WTC11 (cell line): Measurements from ENCODE around the gene BLCAP. TPM values are rescaled to one million over a fixed set of nuclear protein-coding genes. Genes with fewer than 3 reads are reported as not detected.
A peak's percentile ranks its signal among the peaks of the same experiment; 100 is the strongest.
"Not testable (repeated sequence)": the region's sequence is repeated elsewhere in the genome, so short reads cannot be mapped to it uniquely, and the experiment has no call there.

Source experiments
- ATAC-seq: fragments of 200-7000 bp; cut with Tn5 transposase; 2 replicates; pipeline ENCODE4 v1.10.0; 2021; ENCODE audit warnings: mild to moderate bottlenecking, moderate library complexity
- CTCF ChIA-PET: fragments of 300-600 bp; sonication (Branson Sonifier 250); formaldehyde crosslinking; loops from one replicate; lab custom pipeline; 2021; ENCODE audit warnings: antibody characterized with exemption; lab: Charles Lee
- POLR2A ChIA-PET: fragments of 350-600 bp; sonication (Branson Sonifier 250); formaldehyde crosslinking; loops from one replicate; lab custom pipeline; 2021; ENCODE audit warnings: antibody characterized with exemption; lab: Charles Lee
- DNase-seq: peaks from one replicate; pipeline ENCODE4 v3.0.0; 2021; ENCODE audit warnings: low spot score
- H3K27ac Mint-ChIP-seq: 2 replicates; pipeline ENCODE4 v1.8.0; 2021; ENCODE audit warnings: mixed read lengths
- H3K27me3 Mint-ChIP-seq: 2 replicates; pipeline ENCODE4 v1.8.0; 2021; ENCODE audit warnings: low read depth, mild to moderate bottlenecking, moderate library complexity, mixed read lengths
- H3K36me3 Mint-ChIP-seq: 2 replicates; pipeline ENCODE4 v1.8.0; 2021; ENCODE audit warnings: mixed read lengths
- H3K4me1 Mint-ChIP-seq: 2 replicates; pipeline ENCODE4 v1.8.0; 2022; ENCODE audit warnings: mixed read lengths
- H3K4me3 Mint-ChIP-seq: 2 replicates; pipeline ENCODE4 v1.8.0; 2021; ENCODE audit warnings: mild to moderate bottlenecking, moderate library complexity, mixed read lengths
- H3K9me3 Mint-ChIP-seq: 2 replicates; pipeline ENCODE4 v1.8.0; 2021; ENCODE audit warnings: mixed read lengths
- CBFB ChIP-seq: sonication (generic); formaldehyde crosslinking; IDR thresholded peaks from 2 replicates; pipeline ENCODE4 v1.8.1; 2022; ENCODE audit warnings: mild to moderate bottlenecking, low read depth, missing genetic modification reagents
- CREM ChIP-seq: sonication (generic); formaldehyde crosslinking; IDR thresholded peaks from 2 replicates; pipeline ENCODE4 v1.8.1; 2022; ENCODE audit warnings: mild to moderate bottlenecking, missing genetic modification reagents, moderate library complexity
- ELF4 ChIP-seq: sonication (generic); formaldehyde crosslinking; IDR thresholded peaks from 2 replicates; pipeline ENCODE4 v1.8.1; 2022; ENCODE audit warnings: low read depth, mild to moderate bottlenecking, moderate library complexity, missing genetic modification reagents
- GABPB1 ChIP-seq: sonication (generic); formaldehyde crosslinking; IDR thresholded peaks from 2 replicates; pipeline ENCODE4 v1.8.1; 2023; ENCODE audit warnings: mild to moderate bottlenecking, missing genetic modification reagents
- GTF2I ChIP-seq: fragments of 250-450 bp; sonication (Bioruptor Pico); conservative IDR thresholded peaks from 2 replicates; pipeline ENCODE4 v1.4.0; 2021; ENCODE audit warnings: mild to moderate bottlenecking
- HMGA2 ChIP-seq: fragments of 250-450 bp; sonication (Bioruptor Pico); IDR thresholded peaks from 2 replicates; pipeline ENCODE4 v1.4.0; 2021; ENCODE audit warnings: mild to moderate bottlenecking, moderate library complexity
- JAZF1 ChIP-seq: fragments of 250-450 bp; sonication (Bioruptor Pico); IDR thresholded peaks from 2 replicates; pipeline ENCODE4 v1.9.0; 2021; ENCODE audit warnings: moderate library complexity, mild to moderate bottlenecking, inconsistent platforms
- MYBL2 ChIP-seq: sonication (generic); formaldehyde crosslinking; IDR thresholded peaks from 2 replicates; pipeline ENCODE4 v1.8.1; 2023; ENCODE audit warnings: mild to moderate bottlenecking, moderate library complexity, missing genetic modification reagents
- NFYB ChIP-seq: sonication (generic); formaldehyde crosslinking; conservative IDR thresholded peaks from 2 replicates; pipeline ENCODE4 v1.8.0; 2022; ENCODE audit warnings: low read depth, missing genetic modification reagents
- OVOL2 ChIP-seq: fragments of 250-450 bp; sonication (Bioruptor Pico); IDR thresholded peaks from 2 replicates; pipeline ENCODE4 v1.9.0; 2021; ENCODE audit warnings: mild to moderate bottlenecking, borderline replicate concordance
- SOX15 ChIP-seq: fragments of 250-450 bp; sonication (Bioruptor Pico); IDR thresholded peaks from 2 replicates; pipeline ENCODE4 v1.9.0; 2021; ENCODE audit warnings: mild to moderate bottlenecking
- SP1 ChIP-seq: sonication (generic); formaldehyde crosslinking; conservative IDR thresholded peaks from 2 replicates; pipeline ENCODE4 v1.8.1; 2022; ENCODE audit warnings: missing genetic modification reagents
- ZNF121 ChIP-seq: sonication (generic); formaldehyde crosslinking; IDR thresholded peaks from 2 replicates; pipeline ENCODE4 v1.8.0; 2023; ENCODE audit warnings: missing genetic modification reagents
- ZNF232 ChIP-seq: sonication (generic); formaldehyde crosslinking; IDR thresholded peaks from 2 replicates; pipeline ENCODE4 v1.8.0; 2022; ENCODE audit warnings: mild to moderate bottlenecking, missing genetic modification reagents
- total RNA-seq: library from RNA; stranded (reverse); gene quantifications from 3 replicates; pipeline ENCODE4 v1.2.3, GENCODE V29; 2021
- TF ChIP-seq, protein P1 (sequence below): sonication (generic); formaldehyde crosslinking; IDR thresholded peaks from 2 replicates; pipeline ENCODE4 v1.8.1; 2023; ENCODE audit warnings: mild to moderate bottlenecking, moderate library complexity, missing genetic modification reagents
- TF ChIP-seq, protein P2 (sequence below): sonication (generic); formaldehyde crosslinking; IDR thresholded peaks from 2 replicates; pipeline ENCODE4 v1.8.0; 2023; ENCODE audit warnings: missing genetic modification reagents
- TF ChIP-seq, protein P3 (sequence below): sonication (generic); formaldehyde crosslinking; IDR thresholded peaks from 2 replicates; pipeline ENCODE4 v1.8.1; 2022; ENCODE audit warnings: missing genetic modification reagents, borderline replicate concordance
- TF ChIP-seq, protein P4 (sequence below): fragments of 250-450 bp; sonication (Bioruptor Pico); IDR thresholded peaks from 2 replicates; pipeline ENCODE4 v1.9.0; 2021; ENCODE audit warnings: mild to moderate bottlenecking

BLCAP gene
- total RNA-seq, 1 experiment from 2014 or later = 85.6 TPM

DNA sequence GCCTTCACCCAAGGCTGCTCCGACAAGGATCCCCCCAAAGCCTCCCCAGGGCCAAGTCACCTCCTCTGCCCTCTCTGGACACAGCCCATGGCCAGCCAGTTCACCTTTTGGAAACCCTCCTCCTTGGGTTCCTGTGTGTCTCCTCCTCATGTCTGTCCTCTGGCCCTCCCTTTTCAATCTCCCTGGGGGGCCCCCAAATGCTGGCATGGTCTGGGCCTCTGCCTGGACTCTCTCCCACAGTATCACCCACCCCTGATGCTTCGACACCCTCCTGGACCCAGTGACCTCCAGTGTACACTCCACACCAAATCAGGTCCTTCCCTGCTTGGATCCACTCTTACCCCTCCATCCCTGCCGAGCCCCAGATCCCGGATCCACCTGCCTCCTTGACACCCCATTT, 53.3 kb downstream of the BLCAP start:
- Mint-ChIP-seq H3K9me3 (peaks cover 7% of the 10 kb centered on the region; the same call in 1 of the 2 replicates), H3K4me1 (no peaks in the 10 kb centered on the region), H3K36me3 (no peaks in the 10 kb centered on the region)

DNA sequence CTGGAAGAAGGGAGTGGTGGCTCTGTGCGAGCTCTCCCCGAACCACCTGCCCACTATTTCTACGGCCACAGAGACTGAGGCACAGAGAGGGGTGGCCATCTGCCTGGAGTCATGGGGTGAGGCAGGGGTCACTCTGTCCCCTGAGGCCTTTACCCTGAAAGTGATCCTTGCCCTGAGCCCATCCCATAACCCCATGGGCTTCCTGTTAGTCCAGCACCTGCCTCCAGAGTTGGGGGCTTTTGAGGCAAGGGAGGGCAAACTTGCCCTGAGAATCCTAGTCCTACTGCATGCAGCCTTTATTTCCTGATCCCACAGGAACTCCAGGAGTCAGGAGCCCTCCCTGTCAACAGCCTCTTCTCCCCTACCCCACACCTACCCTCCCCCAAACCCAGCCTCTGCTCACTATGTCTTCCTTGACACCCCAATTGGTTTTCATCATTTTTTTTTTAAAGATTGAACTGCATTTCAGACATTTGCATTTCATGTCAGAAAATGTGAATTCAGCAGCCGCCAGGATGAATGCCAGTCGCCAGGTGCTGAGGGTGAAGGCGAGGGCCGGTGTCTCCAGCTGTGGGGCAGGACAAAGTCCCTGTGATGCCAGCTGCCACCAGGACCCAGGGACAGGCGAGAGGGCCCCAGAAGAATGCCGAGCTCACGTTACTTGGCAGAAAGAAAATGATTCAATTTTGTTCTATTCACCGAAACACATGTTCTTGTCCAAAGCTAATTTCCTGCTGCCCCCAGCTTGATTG, 54.3 kb downstream of the BLCAP start:
- Mint-ChIP-seq H3K4me1 (no peaks in the 10 kb centered on the region), H3K27me3 (no peaks in the 10 kb centered on the region), H3K4me3 (no peak overlapping the region), H3K9me3 (peaks cover 7% of the 10 kb centered on the region; the same call in 1 of the 2 replicates), H3K36me3 (no peaks in the 10 kb centered on the region), H3K27ac (no peak overlapping the region)
- POLR2A ChIA-PET = no interaction called here
- no peak for DNase-seq
- no peak for ATAC-seq
- CTCF ChIA-PET = no interaction called here
- no peak for TF ChIP-seq CBFB (CRISPR knock-in tag)

More for the DNA sequence above, 53.3 kb downstream of the BLCAP start:
- POLR2A ChIA-PET = no interaction called here
- DNase-seq (no peak), ATAC-seq (no peak)
- Mint-ChIP-seq H3K27ac (no peak overlapping the region), H3K27me3 (no peaks in the 10 kb centered on the region; the same call in 1 of the 2 replicates), H3K4me3 (no peak overlapping the region)
- CTCF ChIA-PET = no interaction called here
- TF ChIP-seq ELF4 (no peak), GABPB1 (CRISPR knock-in tag) (no peak), MYBL2 (CRISPR knock-in tag) (no peak), SOX15 (CRISPR knock-in tag) (no peak), CBFB (CRISPR knock-in tag) (no peak), JAZF1 (CRISPR knock-in tag) (no peak), SP1 (CRISPR knock-in tag) (no peak), HMGA2 (CRISPR knock-in tag) (no peak), ZNF232 (CRISPR knock-in tag) (no peak), NFYB (no peak), CREM (CRISPR knock-in tag) (no peak), OVOL2 (CRISPR knock-in tag) (no peak)
- TF ChIP-seq, protein P1, sequence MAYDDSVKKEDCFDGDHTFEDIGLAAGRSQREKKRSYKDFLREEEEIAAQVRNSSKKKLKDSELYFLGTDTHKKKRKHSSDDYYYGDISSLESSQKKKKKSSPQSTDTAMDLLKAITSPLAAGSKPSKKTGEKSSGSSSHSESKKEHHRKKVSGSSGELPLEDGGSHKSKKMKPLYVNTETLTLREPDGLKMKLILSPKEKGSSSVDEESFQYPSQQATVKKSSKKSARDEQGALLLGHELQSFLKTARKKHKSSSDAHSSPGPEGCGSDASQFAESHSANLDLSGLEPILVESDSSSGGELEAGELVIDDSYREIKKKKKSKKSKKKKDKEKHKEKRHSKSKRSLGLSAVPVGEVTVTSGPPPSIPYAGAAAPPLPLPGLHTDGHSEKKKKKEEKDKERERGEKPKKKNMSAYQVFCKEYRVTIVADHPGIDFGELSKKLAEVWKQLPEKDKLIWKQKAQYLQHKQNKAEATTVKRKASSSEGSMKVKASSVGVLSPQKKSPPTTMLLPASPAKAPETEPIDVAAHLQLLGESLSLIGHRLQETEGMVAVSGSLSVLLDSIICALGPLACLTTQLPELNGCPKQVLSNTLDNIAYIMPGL (CRISPR knock-in tag) = no peak
- TF ChIP-seq, protein P2, sequence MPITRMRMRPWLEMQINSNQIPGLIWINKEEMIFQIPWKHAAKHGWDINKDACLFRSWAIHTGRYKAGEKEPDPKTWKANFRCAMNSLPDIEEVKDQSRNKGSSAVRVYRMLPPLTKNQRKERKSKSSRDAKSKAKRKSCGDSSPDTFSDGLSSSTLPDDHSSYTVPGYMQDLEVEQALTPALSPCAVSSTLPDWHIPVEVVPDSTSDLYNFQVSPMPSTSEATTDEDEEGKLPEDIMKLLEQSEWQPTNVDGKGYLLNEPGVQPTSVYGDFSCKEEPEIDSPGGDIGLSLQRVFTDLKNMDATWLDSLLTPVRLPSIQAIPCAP (CRISPR knock-in tag) = no peak
- TF ChIP-seq, protein P3, sequence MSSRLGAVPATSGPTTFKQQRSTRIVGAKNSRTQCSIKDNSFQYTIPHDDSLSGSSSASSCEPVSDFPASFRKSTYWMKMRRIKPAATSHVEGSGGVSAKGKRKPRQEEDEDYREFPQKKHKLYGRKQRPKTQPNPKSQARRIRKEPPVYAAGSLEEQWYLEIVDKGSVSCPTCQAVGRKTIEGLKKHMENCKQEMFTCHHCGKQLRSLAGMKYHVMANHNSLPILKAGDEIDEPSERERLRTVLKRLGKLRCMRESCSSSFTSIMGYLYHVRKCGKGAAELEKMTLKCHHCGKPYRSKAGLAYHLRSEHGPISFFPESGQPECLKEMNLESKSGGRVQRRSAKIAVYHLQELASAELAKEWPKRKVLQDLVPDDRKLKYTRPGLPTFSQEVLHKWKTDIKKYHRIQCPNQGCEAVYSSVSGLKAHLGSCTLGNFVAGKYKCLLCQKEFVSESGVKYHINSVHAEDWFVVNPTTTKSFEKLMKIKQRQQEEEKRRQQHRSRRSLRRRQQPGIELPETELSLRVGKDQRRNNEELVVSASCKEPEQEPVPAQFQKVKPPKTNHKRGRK = no peak
- TF ChIP-seq, protein P4, sequence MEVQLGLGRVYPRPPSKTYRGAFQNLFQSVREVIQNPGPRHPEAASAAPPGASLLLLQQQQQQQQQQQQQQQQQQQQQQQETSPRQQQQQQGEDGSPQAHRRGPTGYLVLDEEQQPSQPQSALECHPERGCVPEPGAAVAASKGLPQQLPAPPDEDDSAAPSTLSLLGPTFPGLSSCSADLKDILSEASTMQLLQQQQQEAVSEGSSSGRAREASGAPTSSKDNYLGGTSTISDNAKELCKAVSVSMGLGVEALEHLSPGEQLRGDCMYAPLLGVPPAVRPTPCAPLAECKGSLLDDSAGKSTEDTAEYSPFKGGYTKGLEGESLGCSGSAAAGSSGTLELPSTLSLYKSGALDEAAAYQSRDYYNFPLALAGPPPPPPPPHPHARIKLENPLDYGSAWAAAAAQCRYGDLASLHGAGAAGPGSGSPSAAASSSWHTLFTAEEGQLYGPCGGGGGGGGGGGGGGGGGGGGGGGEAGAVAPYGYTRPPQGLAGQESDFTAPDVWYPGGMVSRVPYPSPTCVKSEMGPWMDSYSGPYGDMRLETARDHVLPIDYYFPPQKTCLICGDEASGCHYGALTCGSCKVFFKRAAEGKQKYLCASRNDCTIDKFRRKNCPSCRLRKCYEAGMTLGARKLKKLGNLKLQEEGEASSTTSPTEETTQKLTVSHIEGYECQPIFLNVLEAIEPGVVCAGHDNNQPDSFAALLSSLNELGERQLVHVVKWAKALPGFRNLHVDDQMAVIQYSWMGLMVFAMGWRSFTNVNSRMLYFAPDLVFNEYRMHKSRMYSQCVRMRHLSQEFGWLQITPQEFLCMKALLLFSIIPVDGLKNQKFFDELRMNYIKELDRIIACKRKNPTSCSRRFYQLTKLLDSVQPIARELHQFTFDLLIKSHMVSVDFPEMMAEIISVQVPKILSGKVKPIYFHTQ (CRISPR knock-in tag) = no peak

DNA sequence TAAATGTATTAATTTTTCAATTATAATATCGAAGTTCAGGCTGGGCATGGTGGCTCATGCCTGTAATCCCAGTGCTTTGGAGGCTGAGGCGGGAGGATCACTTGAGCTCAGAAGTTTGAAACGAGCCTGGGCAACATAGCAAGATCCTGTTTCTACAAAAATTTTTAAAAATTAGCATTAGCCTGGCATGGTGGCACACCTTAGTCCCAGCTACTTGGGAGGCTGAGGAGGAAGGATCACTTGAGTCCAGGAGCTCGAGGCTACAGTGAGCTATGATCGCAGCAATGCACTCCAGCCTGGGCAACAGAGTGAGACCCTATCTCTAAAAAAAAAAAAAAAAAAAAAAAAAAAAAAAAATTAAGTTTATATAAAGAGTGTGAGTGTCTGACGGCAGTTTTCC, 55.2 kb downstream of the BLCAP start:
- TF ChIP-seq GTF2I (CRISPR knock-in tag) = peak; percentile 69
- 0 out of 2 replicates have a peak, but pooled peaks have one; percentile 50 for TF ChIP-seq ZNF121 (CRISPR knock-in tag)
- POLR2A ChIA-PET, H3K36me3 Mint-ChIP-seq, H3K27me3 Mint-ChIP-seq, ATAC-seq, H3K27ac Mint-ChIP-seq, H3K9me3 Mint-ChIP-seq, H3K4me1 Mint-ChIP-seq, H3K4me3 Mint-ChIP-seq, DNase-seq: not testable (repeated sequence)
- CTCF ChIA-PET = interaction anchor here (0.6 kb wide), 1 partner anchor 1008 kb away, joined by 3 read pairs; no protein-coding TSS in a partner anchor
